HG02885 (cell line): ENCODE results near the gene NEK5.

Experiments
- ATAC-seq: cut with Tn5 transposase; IDR thresholded peaks from one replicate; pipeline ENCODE4 v1.9.1; 2021; ENCODE audit warnings: mild to moderate bottlenecking; ENCODE audit not compliant: unreplicated experiment, poor library complexity

Gene NEK5

DNA sequence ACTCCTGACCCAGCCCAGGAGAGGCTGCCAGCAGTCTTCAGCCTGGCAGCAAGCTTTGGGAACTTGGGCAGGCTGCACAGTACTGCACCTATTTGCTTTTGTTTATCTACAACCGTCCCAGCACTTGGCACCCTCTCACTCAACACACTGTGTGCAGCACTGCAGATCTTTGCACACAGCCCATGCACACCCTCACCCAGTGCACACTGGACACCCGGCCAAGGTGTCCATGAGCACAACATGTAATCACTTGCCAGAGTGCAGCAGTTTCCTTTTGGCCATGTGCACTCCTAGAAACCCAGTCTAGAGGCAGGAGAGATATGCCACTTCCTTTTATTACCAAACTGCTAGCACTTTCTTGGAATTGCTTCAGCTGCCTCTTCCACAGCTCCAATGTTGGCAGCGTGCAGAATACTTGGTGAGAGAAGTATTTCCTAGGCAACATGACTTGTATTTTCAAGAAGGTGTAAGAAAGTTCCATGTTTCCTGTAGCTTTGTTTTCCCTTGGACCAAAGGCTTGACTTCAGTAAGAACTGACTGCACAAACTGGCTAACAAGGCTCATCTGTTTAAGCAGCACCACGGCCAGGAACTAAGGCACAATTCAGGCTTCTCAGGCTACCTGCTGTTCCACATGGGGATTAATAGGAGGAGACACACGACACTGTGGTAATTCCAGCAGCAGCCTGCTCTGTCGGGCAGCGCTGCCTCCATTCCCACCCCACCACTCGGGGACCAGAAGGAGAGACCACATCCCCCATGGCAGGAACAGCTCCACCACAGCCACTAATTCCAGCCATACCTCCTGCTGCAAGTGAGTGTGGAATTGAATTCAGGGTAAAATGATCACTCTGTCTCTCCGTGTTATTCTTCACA lies 133.0 kb downstream of the NEK5 start:
- no peak for ATAC-seq

DNA sequence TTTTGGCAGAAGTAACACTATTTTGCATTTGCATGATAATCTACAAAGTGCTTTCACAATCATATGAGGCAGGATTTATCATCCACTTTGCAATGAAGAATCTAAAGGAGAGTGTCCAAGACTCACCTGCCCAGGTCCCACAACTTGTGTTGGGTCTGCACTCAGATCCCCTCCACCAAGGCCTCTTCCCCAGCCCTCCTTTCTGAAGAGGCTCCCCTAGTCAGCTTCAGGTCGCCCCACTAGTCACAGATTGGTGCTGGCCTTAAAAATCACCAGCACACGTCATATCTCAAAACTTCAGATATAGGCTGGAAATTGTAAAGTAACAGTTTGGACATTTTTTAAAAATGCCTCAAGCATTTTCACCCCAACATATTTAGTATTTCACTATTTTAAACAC lies 135.2 kb downstream of the NEK5 start:
- no peak for ATAC-seq

DNA sequence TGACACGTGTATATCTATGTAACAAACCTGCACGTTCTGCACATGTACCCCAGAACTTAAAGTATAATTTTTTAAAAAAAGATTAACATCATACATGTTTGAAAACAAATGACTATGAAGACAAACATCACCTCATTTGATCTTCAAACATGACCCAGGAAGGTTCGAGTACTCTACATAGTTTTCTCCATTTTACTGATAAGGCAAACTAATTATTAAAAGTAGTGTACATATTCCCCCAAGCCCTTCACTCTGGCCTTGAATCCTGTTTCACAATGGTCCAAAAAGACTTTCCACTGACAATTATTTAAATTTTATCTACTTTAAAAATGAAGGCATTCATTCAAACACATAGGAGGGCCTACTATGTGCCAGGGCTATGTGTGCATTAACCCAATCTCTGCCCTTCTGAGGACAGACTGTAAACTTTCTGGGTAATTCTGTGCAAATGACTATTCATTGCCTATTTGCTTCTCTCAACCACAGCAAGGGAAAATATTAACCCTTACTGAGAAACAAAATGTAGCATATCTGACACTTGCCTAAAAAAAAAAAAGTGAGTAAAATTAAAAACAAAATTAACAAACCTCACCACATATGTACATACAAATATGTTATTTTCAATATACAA lies 139.8 kb downstream of the NEK5 start:
- no peak for ATAC-seq
